ENCODE measurements around the gene ALLC. TPM values are rescaled to one million over a fixed set of nuclear protein-coding genes. Genes with fewer than 3 reads are reported as not detected.

The ALLC gene
- total RNA-seq, 1 donor from 2014 or later = not detected

GRCh38 chr2:3645745-3646389 lies 12.1 kb upstream of the ALLC start:
- Histone ChIP-seq H3K27me3 (ENCODE audit: control insufficient read depth, insufficient read depth, low read length) (no peaks in the 10 kb centered on the region), H3K36me3 (ENCODE audit: control insufficient read depth, insufficient read depth, low read length) (no peaks in the 10 kb centered on the region), H3K4me3 (ENCODE audit: low read depth, low read length) (no peak overlapping the region)
- FAIRE-seq (no peak), DNase-seq (ENCODE audit: low read depth) (no peak)
- TF ChIP-seq, protein P1, sequence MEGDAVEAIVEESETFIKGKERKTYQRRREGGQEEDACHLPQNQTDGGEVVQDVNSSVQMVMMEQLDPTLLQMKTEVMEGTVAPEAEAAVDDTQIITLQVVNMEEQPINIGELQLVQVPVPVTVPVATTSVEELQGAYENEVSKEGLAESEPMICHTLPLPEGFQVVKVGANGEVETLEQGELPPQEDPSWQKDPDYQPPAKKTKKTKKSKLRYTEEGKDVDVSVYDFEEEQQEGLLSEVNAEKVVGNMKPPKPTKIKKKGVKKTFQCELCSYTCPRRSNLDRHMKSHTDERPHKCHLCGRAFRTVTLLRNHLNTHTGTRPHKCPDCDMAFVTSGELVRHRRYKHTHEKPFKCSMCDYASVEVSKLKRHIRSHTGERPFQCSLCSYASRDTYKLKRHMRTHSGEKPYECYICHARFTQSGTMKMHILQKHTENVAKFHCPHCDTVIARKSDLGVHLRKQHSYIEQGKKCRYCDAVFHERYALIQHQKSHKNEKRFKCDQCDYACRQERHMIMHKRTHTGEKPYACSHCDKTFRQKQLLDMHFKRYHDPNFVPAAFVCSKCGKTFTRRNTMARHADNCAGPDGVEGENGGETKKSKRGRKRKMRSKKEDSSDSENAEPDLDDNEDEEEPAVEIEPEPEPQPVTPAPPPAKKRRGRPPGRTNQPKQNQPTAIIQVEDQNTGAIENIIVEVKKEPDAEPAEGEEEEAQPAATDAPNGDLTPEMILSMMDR (IDR thresholded peaks at IDR 0.05; ENCODE audit: insufficient read depth, low read length, severe bottlenecking) = no peak

DNA sequence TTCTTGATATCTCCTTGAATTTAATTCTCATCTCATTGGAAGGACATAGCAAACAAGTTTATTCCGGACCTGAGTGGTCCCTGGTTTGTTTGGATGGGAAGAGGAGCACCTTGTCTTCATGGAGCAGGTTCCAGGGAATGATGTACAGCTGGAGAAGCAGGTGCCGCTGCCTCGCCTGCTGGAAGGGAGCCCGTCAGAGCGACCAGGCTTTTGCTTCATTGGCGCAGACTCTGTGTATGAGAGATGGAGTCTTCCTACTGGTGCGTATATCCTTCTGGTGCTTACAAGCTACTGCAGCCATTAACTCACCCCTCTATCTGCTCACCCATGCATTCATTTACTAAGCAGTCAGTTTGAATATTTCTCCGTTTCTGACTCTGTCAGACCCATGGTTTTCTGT lies 11.6 kb upstream of the ALLC start:
- peak; percentile 23 for FAIRE-seq
- TF ChIP-seq, protein P1 (IDR thresholded peaks at IDR 0.05; ENCODE audit: insufficient read depth, low read length, severe bottlenecking) = no peak
- no peak overlapping the region for H3K4me3 ChIP-seq (ENCODE audit: low read depth, low read length)
- DNase-seq (ENCODE audit: low read depth) = no peak
- H3K27me3 ChIP-seq (ENCODE audit: control insufficient read depth, insufficient read depth, low read length) = no peaks in the 10 kb centered on the region
- no peaks in the 10 kb centered on the region for H3K36me3 ChIP-seq (ENCODE audit: control insufficient read depth, insufficient read depth, low read length)

GRCh38 chr2:3647246-3647645 lies 10.8 kb upstream of the ALLC start:
- no peak for FAIRE-seq
- TF ChIP-seq, protein P1 (IDR thresholded peaks at IDR 0.05; ENCODE audit: insufficient read depth, low read length, severe bottlenecking) = no peak

DNA sequence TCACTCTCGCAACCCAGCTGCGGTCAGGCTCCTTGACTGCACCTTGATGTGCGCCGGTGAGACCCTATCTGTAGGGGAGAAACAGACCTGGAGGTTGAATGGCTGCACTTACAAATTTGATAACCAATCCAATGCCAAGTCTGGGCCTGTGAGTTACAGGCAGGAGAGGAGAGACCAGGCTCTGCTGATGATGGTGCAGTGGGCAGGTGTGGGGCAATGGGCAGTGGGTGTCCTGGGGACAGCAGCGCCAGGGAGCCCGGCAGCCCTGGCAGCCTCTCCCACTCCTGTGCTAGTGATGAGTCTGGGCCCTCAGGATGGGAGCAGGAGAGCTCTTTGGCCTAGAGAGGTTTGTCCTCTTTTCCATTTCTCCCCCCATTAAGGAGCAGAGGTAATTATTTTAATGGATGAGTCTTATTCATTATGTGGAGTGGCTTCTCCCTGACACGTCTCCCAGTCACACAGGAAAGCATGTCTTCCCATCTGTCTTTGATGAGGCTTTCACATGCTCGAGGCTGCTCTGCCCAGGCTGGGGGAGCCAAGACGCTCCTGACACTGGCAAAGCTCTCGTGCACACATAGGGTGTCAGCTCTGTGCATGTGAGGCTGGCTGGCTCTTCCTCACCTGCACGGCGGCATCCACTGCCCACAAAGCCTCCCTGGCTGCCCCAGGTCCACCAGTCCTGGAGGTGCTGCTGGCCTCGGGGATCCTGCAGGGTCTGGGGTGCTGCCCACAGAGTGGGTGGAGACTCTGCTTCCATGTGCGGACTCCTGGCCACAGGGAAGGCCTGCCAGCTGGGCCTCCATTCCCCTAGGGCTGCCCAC lies 10.0 kb upstream of the ALLC start:
- H3K36me3 ChIP-seq (ENCODE audit: control insufficient read depth, insufficient read depth, low read length) = no peaks in the 10 kb centered on the region
- TF ChIP-seq, protein P1 (IDR thresholded peaks at IDR 0.05; ENCODE audit: insufficient read depth, low read length, severe bottlenecking) = no peak
- no peaks in the 10 kb centered on the region for H3K27me3 ChIP-seq (ENCODE audit: control insufficient read depth, insufficient read depth, low read length)
- FAIRE-seq (no peak), DNase-seq (ENCODE audit: low read depth) (no peak)
- no peak overlapping the region for H3K4me3 ChIP-seq (ENCODE audit: low read depth, low read length)

More at GRCh38 chr2:3647246-3647645, 10.8 kb upstream of the ALLC start:
- Histone ChIP-seq H3K36me3 (ENCODE audit: control insufficient read depth, insufficient read depth, low read length) (no peaks in the 10 kb centered on the region), H3K27me3 (ENCODE audit: control insufficient read depth, insufficient read depth, low read length) (no peaks in the 10 kb centered on the region), H3K4me3 (ENCODE audit: low read depth, low read length) (no peak overlapping the region)
- DNase-seq (ENCODE audit: low read depth) = no peak

GRCh38 chr2:3648652-3649177 lies 9.3 kb upstream of the ALLC start:
- Histone ChIP-seq H3K4me3 (ENCODE audit: low read depth, low read length) (no peak overlapping the region), H3K27me3 (ENCODE audit: control insufficient read depth, insufficient read depth, low read length) (no peaks in the 10 kb centered on the region), H3K36me3 (ENCODE audit: control insufficient read depth, insufficient read depth, low read length) (no peaks in the 10 kb centered on the region)
- FAIRE-seq (no peak), DNase-seq (ENCODE audit: low read depth) (no peak)
- TF ChIP-seq, protein P1 (IDR thresholded peaks at IDR 0.05; ENCODE audit: insufficient read depth, low read length, severe bottlenecking) = no peak
